Common myeloid progenitor, CD34-positive (primary cell): ENCODE results near the gene LPCAT3.
"Not testable (repeated sequence)": the region's sequence is repeated elsewhere in the genome, so short reads cannot be mapped to it uniquely, and the experiment has no call there.

ENCODE experiments used
- CTCF ChIA-PET: fragments of 350-600 bp; sonication (Branson Sonifier 250); formaldehyde crosslinking; loops from one replicate; lab custom pipeline; 2021; ENCODE audit warnings: antibody characterized with exemption; lab: Charles Lee
- POLR2A ChIA-PET: fragments of 350-600 bp; sonication (Branson Sonifier 250); formaldehyde crosslinking; loops from one replicate; lab custom pipeline; 2021; ENCODE audit warnings: antibody characterized with exemption; lab: Charles Lee
- DNase-seq, 3 donors: peaks; one replicate each; pipeline versions ENCODE4 v3.0.0 to v3.0.0-alpha.2; 2013
- H3K27ac ChIP-seq, 2 experiments: 1 replicate in 1 of 2; 2 replicates in 1 of 2; pipeline ENCODE4 v1.7.0; 2013; ENCODE audit warnings: inconsistent platforms in 2 of 2, low read length in 2 of 2, mild to moderate bottlenecking in 2 of 2, low read depth in 1 of 2, moderate library complexity in 1 of 2; ENCODE audit not compliant: severe bottlenecking in 2 of 2, insufficient read depth in 1 of 2, poor library complexity in 1 of 2
- H3K27me3 ChIP-seq, 5 experiments: replicated peaks in 2 of 5; 1 replicate in 3 of 5; 2 replicates in 2 of 5; pipeline versions ENCODE4 v1.6.1 to v1.7.0; 2013; ENCODE audit warnings: low read length in 4 of 5, mild to moderate bottlenecking in 2 of 5, moderate library complexity in 2 of 5, inconsistent platforms in 1 of 5; ENCODE audit not compliant: insufficient read depth in 5 of 5, control insufficient read depth in 4 of 5
- H3K36me3 ChIP-seq, 4 experiments: 1 replicate in 2 of 4; 2 replicates in 2 of 4; pipeline versions ENCODE4 v1.6.1 to v1.7.0; 2013; ENCODE audit warnings: low read length in 3 of 4, control low read depth in 1 of 4, mild to moderate bottlenecking in 1 of 4; ENCODE audit not compliant: control insufficient read depth in 4 of 4, insufficient read depth in 4 of 4
- H3K4me1 ChIP-seq, 4 experiments: 1 replicate in 3 of 4; 2 replicates in 1 of 4; pipeline versions ENCODE4 v1.6.1 to v1.7.1; 2013; ENCODE audit warnings: low read length in 3 of 4, mild to moderate bottlenecking in 3 of 4, control low read depth in 1 of 4, inconsistent platforms in 1 of 4, moderate library complexity in 1 of 4; ENCODE audit not compliant: control insufficient read depth in 4 of 4, insufficient read depth in 4 of 4; ENCODE audit errors: control extremely low read depth in 1 of 4
- H3K4me3 ChIP-seq, 7 experiments: 1 replicate in 4 of 7; 2 replicates in 3 of 7; pipeline versions ENCODE4 v1.5.1 to v1.7.0; 2013; ENCODE audit warnings: mild to moderate bottlenecking in 7 of 7, low read length in 6 of 7, moderate library complexity in 6 of 7, inconsistent platforms in 2 of 7, low read depth in 2 of 7, control low read depth in 1 of 7; ENCODE audit not compliant: insufficient read depth in 4 of 7, control insufficient read depth in 1 of 7; ENCODE audit errors: extremely low read depth in 1 of 7
- H3K9me3 ChIP-seq, 5 experiments: 1 replicate in 4 of 5; 2 replicates in 1 of 5; pipeline versions ENCODE4 v1.6.1 to v1.7.1; 2013; ENCODE audit warnings: low read length in 4 of 5, mild to moderate bottlenecking in 2 of 5, inconsistent platforms in 1 of 5, low read depth in 1 of 5, moderate library complexity in 1 of 5; ENCODE audit not compliant: control insufficient read depth in 4 of 5, insufficient read depth in 2 of 5; ENCODE audit errors: control extremely low read depth in 1 of 5
- WGBS: methylation state at CpG from one replicate; pipeline ENCODE4 v1.1.5; 2013; ENCODE audit not compliant: insufficient coverage; 5-methylcytosine and 5-hydroxymethylcytosine counted together

The LPCAT3 gene

DNA sequence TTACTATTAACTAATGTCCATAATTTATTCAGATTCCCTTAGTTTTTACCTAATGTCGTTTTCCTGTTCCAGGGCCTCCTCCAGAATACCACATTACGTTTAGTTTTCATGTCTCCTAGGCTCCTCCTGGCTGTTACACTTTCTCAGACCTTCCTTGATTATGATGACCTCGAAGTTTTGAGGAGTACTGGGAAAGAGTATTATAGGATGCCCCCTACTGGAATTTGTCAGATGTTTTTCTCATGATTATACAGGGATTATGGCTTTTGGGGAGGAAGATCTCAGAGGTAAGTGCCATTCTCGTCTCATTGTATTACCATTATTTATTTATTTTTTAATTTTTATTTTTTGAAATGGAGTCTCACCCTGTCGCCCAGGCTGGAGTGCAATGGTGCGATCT lies 24.6 kb upstream of the LPCAT3 start:
- no peak overlapping the region for H3K27ac ChIP-seq
- no peaks in the 10 kb centered on the region for H3K9me3 ChIP-seq
- peak; percentile 31 to 50 (median 41) for DNase-seq
- no peak overlapping the region for H3K4me3 ChIP-seq
- H3K27me3 ChIP-seq = no peaks in the 10 kb centered on the region
- ChIA-PET CTCF (interaction anchor here (1.3 to 4.1 kb wide), 3 partner anchors 14 to 44 kb away, joined by 3 to 20 read pairs (median 3); no protein-coding TSS in a partner anchor), POLR2A (interaction anchor here (0.8 to 0.9 kb wide), 2 partner anchors 12 to 16 kb away, joined by 4 read pairs; no protein-coding TSS in a partner anchor)
- no peaks in the 10 kb centered on the region for H3K36me3 ChIP-seq
- H3K4me1 ChIP-seq = peaks cover 0 to 17% (median 15%) of the 10 kb centered on the region in 4 experiments
- WGBS = 100% methylated on average over 2 of the region's 6 CpGs

DNA sequence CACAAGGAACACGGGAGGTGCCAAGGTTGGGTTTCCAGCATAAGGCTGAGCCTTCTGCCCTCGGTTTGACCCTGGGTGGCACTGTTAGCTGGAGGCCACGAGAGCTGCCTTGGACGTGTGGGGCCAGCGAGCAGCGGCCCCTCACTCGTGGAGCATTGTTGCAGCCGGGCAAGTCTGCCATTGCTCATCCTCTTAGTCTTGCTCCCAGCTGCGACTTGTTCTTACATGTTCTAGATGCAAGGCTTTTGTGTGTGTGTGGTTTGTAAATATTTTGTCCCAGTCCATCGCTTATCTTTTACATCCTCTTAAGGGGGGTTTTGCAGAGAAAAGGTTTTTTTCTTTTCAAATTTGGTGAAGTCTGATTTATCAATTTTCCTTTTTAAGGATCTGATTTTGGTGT lies 21.1 kb upstream of the LPCAT3 start:
- WGBS = 93% methylated on average over 7 of the region's 10 CpGs
- Histone ChIP-seq H3K36me3 (no peaks in the 10 kb centered on the region), H3K27ac (no peak overlapping the region), H3K4me1 (peaks cover 0 to 6% (median 3%) of the 10 kb centered on the region in 4 experiments), H3K9me3 (no peaks in the 10 kb centered on the region), H3K27me3 (no peaks in the 10 kb centered on the region), H3K4me3 (no peak overlapping the region)
- POLR2A ChIA-PET = no interaction called here
- no peak for DNase-seq
- CTCF ChIA-PET = interaction anchor here (0.5 to 1.7 kb wide), 2 partner anchors 21 to 307 kb away, joined by 3 to 8 read pairs; partner anchors contain the start of gene LPCAT3

DNA sequence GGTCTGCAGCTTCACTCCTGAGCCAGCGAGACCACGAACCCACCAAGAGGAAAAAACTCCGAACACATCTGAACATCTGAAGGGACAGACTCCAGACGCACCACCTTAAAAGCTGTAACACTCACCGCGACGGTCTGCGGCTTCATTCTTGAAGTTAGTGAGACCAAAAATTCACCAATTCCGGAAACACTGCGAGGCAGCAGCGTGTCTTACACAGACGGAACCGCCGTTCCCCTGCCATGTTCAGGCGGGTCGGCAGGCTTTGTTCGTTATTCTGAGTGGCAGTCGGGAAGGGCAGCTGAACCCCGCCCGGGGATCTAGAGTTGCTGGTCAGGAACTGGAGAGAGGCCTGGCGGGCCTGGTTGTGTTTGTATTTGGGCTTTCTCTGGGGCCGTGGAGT lies 20.3 kb upstream of the LPCAT3 start:
- ChIA-PET POLR2A (no interaction called here), CTCF (interaction anchor here (0.7 to 1.8 kb wide), 4 partner anchors 9 to 66 kb away, joined by 3 to 8 read pairs (median 4); partner anchors contain the start of gene LPCAT3)

DNA sequence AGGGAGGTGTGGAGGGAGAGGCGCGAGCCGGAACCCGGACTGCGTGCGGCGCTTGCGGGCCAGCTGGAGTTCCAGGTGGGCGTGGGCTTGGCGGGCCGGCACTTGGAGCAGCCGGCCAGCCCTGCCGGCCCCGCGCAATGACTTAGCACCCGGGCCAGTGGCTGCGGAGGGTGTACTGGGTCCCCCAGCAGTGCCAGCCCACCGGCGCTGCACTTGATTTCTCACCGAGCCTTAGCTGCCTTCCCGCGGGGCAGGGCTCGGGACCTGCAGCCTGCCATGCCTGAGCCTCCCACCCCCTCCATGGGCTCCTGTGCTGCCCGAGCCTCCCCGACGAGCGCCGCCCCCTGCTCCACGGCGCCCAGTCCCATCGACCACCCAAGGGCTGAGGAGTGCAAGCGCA lies 19.1 kb upstream of the LPCAT3 start:
- H3K27me3 ChIP-seq, DNase-seq, H3K36me3 ChIP-seq, H3K27ac ChIP-seq, H3K9me3 ChIP-seq, POLR2A ChIA-PET, H3K4me1 ChIP-seq, H3K4me3 ChIP-seq: not testable (repeated sequence)
- 97% methylated on average over 14 of the region's 32 CpGs for WGBS
- CTCF ChIA-PET = interaction anchor here (1.1 to 1.8 kb wide), 3 partner anchors 10 to 31 kb away, joined by 4 to 8 read pairs (median 6); partner anchors contain the start of gene LPCAT3

More for the DNA sequence above, 20.3 kb upstream of the LPCAT3 start:
- no peaks in the 10 kb centered on the region for H3K27me3 ChIP-seq
- no peak for DNase-seq
- H3K4me3 ChIP-seq = no peak overlapping the region
- WGBS = 97% methylated on average over 21 of the region's 22 CpGs
- H3K27ac ChIP-seq = no peak overlapping the region
- no peaks in the 10 kb centered on the region for H3K9me3 ChIP-seq
- peaks cover 0 to 6% (median 3%) of the 10 kb centered on the region in 4 experiments for H3K4me1 ChIP-seq
- H3K36me3 ChIP-seq = no peaks in the 10 kb centered on the region

DNA sequence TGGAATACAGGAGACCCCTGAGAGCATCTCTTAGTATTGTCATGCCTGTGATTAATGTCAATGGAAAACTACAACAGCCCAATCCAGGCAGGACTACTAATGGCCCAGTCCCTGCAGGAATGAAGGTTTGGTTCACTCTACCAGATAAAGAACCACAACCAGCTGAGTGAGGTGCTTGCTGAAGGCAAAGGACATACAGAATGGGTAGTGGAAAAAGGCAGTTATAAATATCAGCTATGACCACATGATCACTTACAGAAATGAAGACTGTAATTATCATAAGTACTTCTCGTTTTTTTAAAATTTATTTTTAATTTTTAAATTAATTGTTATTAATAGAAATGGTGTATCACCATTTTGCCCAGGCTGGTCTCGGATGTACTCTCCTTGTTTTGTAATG lies 17.2 kb upstream of the LPCAT3 start:
- no peak overlapping the region for H3K4me3 ChIP-seq
- ChIA-PET CTCF (interaction anchor here (1.6 kb wide), 1 partner anchor 73 kb away, joined by 5 read pairs; no protein-coding TSS in a partner anchor), POLR2A (interaction anchor here (0.6 kb wide), 1 partner anchor 124 kb away, joined by 3 read pairs; no protein-coding TSS in a partner anchor)
- WGBS = no CpG with 5 or more reads among the region's 2 CpGs
- H3K27ac ChIP-seq = no peak overlapping the region
- no peaks in the 10 kb centered on the region for H3K36me3 ChIP-seq
- no peaks in the 10 kb centered on the region for H3K9me3 ChIP-seq
- H3K27me3 ChIP-seq = no peaks in the 10 kb centered on the region
- DNase-seq = peak in 1 of 3 donors; percentile 27
- peaks cover 0 to 6% (median 3%) of the 10 kb centered on the region in 4 experiments for H3K4me1 ChIP-seq

DNA sequence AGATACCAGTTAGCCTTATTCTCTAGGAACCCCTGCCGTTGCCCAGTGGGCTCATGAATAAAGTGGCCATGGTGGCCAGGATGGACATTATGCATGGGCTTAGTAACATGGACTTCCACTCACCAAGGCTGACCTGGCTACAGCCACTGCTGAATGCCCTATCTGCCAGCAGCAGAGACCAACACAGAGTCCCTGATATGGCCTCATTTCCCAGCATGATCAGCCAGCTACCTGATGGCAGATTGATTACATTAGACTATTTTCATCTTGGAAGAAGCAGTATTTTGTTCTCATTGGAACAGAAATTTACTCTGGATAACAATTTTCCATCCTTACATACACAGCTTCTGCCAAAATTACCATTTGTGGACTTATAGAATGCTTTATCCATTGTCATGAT lies 16.2 kb upstream of the LPCAT3 start:
- H3K27ac ChIP-seq = no peak overlapping the region
- no peak for DNase-seq
- H3K9me3 ChIP-seq = no peaks in the 10 kb centered on the region
- no peaks in the 10 kb centered on the region for H3K36me3 ChIP-seq
- H3K27me3 ChIP-seq = no peaks in the 10 kb centered on the region
- ChIA-PET POLR2A (no interaction called here), CTCF (interaction anchor here (0.9 to 1.4 kb wide), 3 partner anchors 12 to 26 kb away, joined by 3 read pairs; partner anchors contain the start of genes C1S and LPCAT3)
- no CpG with 5 or more reads among the region's 1 CpG for WGBS
- H3K4me3 ChIP-seq = no peak overlapping the region
- H3K4me1 ChIP-seq = peaks cover 0 to 6% (median 3%) of the 10 kb centered on the region in 4 experiments

DNA sequence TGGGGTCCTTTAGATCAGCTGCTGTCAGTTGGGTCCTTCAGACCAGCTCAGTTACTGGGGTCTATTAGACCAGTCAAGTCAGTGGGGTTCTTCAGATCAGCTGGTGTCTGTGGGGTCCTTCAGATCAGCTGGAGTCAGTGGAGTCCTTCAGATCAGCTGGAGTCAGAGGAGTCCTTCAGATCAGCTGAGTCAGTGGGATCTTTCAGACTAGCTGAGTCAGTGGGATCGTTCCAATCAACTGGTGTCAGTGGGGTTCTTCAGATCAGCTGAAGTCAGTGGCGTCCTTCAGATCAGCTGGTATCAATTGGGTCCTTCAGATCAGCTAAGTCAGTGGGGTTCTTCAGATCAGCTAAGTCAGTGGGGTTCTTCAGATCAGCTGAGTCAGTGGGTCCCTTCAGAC lies 14.7 kb upstream of the LPCAT3 start:
- ChIA-PET CTCF (interaction anchor here (0.9 to 1.5 kb wide), 11 partner anchors 8 to 78 kb away, joined by 3 to 6 read pairs (median 3); partner anchors contain the start of gene C1RL), POLR2A (no interaction called here)
- no peak for DNase-seq
- Histone ChIP-seq H3K9me3 (no peaks in the 10 kb centered on the region), H3K36me3 (no peaks in the 10 kb centered on the region), H3K4me1 (peaks cover 0 to 6% (median 3%) of the 10 kb centered on the region in 4 experiments), H3K4me3 (no peak overlapping the region), H3K27me3 (no peaks in the 10 kb centered on the region), H3K27ac (no peak overlapping the region)
- whole genome bisulfite sequencing = 86% methylated on average over 1 of the region's 2 CpGs
